HepG2 (cell line): ENCODE data around the gene HOXB2. TPM values are rescaled to one million over a fixed set of nuclear protein-coding genes. Genes with fewer than 3 reads are reported as not detected.

Experiments
- ATAC-seq: fragments of 200-7000 bp; cut with Tn5 transposase; 3 replicates; pipeline ENCODE4 v1.9.1; 2020; ENCODE audit warnings: mild to moderate bottlenecking, moderate library complexity
- BruUV-seq: library from RNA; stranded (reverse); fragments of 400-500 nt; replicated peaks from 2 replicates; lab custom pipeline; 2021; lab: Mats Ljungman, UMichigan
- CTCF ChIA-PET: fragments of 300-600 bp; formaldehyde crosslinking; extraction: SDS; loops from one replicate; lab custom pipeline; 2021; ENCODE audit warnings: low total read pairs, inconsistent platforms, low intra/inter-chr PET ratio; lab: Yijun Ruan, JAX
- POLR2A ChIA-PET: fragments of 350-600 bp; sonication (Branson Sonifier 250); formaldehyde crosslinking; loops from one replicate; lab custom pipeline; 2020; ENCODE audit warnings: antibody characterized with exemption, inconsistent platforms; lab: Yijun Ruan, JAX
- DNase-seq: peaks from one replicate; pipeline ENCODE4 v3.0.0-alpha.2; 2015; ENCODE audit warnings: low spot score
- FAIRE-seq: peaks from 3 replicates; lab custom pipeline; 2011; peaks lifted over from hg19 to GRCh38; lab: Jason Lieb, UNC
- H2AFZ ChIP-seq: one replicate; pipeline ENCODE4 v1.6.1; 2011; ENCODE audit warnings: low read length, inconsistent platforms
- H3K27ac ChIP-seq: fragments of 300-600 bp; 3 replicates; pipeline ENCODE4 v1.8.0; 2011; ENCODE audit warnings: mixed run types, mild to moderate bottlenecking, mixed read lengths, low read length, inconsistent platforms; ENCODE audit not compliant: insufficient read depth; ENCODE audit errors: extremely low read length
- H3K27me3 ChIP-seq, 2 experiments: fragments of 200-600 bp in 1 of 2; 2 replicates in 1 of 2; 3 replicates in 1 of 2; pipeline versions ENCODE4 v1.6.0 to v1.8.0; 2011; ENCODE audit warnings: low read length in 2 of 2, mild to moderate bottlenecking in 2 of 2, moderate library complexity in 2 of 2, inconsistent platforms in 1 of 2; ENCODE audit not compliant: insufficient read depth in 2 of 2, control insufficient read depth in 1 of 2
- H3K36me3 ChIP-seq, 2 experiments: fragments of 200-600 bp in 1 of 2; replicated peaks in 1 of 2; 2 replicates in 1 of 2; 3 replicates in 1 of 2; pipeline versions ENCODE4 v1.5.1 to v1.8.0; 2011; ENCODE audit warnings: low read length in 2 of 2, inconsistent platforms in 1 of 2; ENCODE audit not compliant: insufficient read depth in 2 of 2, control insufficient read depth in 1 of 2
- H3K4me1 ChIP-seq: 2 replicates; pipeline ENCODE4 v1.5.1; 2012; ENCODE audit warnings: low read length, inconsistent platforms; ENCODE audit not compliant: insufficient read depth
- H3K4me2 ChIP-seq: 2 replicates; pipeline ENCODE4 v1.6.0; 2011; ENCODE audit warnings: low read depth, low read length, inconsistent platforms
- H3K4me3 ChIP-seq, 3 experiments: fragments of 200-600 bp in 1 of 3; sonication (generic), shearing (Covaris generic) in 1 of 3; replicated peaks in 1 of 3; 2 replicates each; pipeline ENCODE4 v1.5.1; 2011 to 2016; ENCODE audit warnings: low read length in 3 of 3, inconsistent platforms in 2 of 3, low read depth in 2 of 3, mild to moderate bottlenecking in 2 of 3, control low read depth in 1 of 3, mixed read lengths in 1 of 3; ENCODE audit not compliant: insufficient read depth in 1 of 3
- H3K79me2 ChIP-seq: one replicate; pipeline ENCODE4 v1.6.1; 2011; ENCODE audit warnings: low read length, inconsistent platforms; ENCODE audit not compliant: insufficient read depth
- H3K9ac ChIP-seq: 2 replicates; pipeline ENCODE4 v1.6.0; 2011; ENCODE audit warnings: mild to moderate bottlenecking, low read depth, low read length, inconsistent platforms; ENCODE audit not compliant: insufficient read depth
- H3K9me3 ChIP-seq: 2 replicates; pipeline ENCODE4 v1.5.1; 2012; ENCODE audit warnings: mild to moderate bottlenecking, low read length
- H4K20me1 ChIP-seq: 2 replicates; pipeline ENCODE4 v1.6.0; 2011; ENCODE audit warnings: inconsistent platforms, mild to moderate bottlenecking, low read length, moderate library complexity; ENCODE audit not compliant: insufficient read depth
- CEBPB ChIP-seq: IDR thresholded peaks from 2 replicates; pipeline ENCODE4 v1.6.1; 2011; ENCODE audit warnings: low read depth, low read length, improper control_type of control experiment, borderline replicate concordance
- CEBPG ChIP-seq: IDR thresholded peaks from 2 replicates; pipeline ENCODE4 v1.6.1; 2016
- KDM2A ChIP-seq: sonication (generic); formaldehyde crosslinking; IDR thresholded peaks from 2 replicates; pipeline ENCODE4 v1.4.0; 2020; ENCODE audit warnings: low read depth, missing genetic modification reagents, borderline replicate concordance
- KLF9 ChIP-seq: IDR thresholded peaks from 2 replicates; pipeline ENCODE4 v1.6.1; 2016; ENCODE audit warnings: low read depth
- SP1 ChIP-seq, 2 experiments: fragments of 450-650 bp in 1 of 2; sonication (generic) in 1 of 2; formaldehyde crosslinking in 1 of 2; IDR thresholded peaks; 2 replicates each; pipeline versions ENCODE4 v1.4.0 to v1.6.1; 2016 to 2020; ENCODE audit warnings: missing genetic modification reagents in 1 of 2
- SYNCRIP ChIP-seq: fragments of 200-400 bp; formaldehyde crosslinking; IDR thresholded peaks from 2 replicates; pipeline ENCODE4 v1.6.1; 2018; ENCODE audit warnings: mild to moderate bottlenecking, low read depth, low read length; ENCODE audit not compliant: insufficient read depth
- TCF7 ChIP-seq: sonication (generic); IDR thresholded peaks from 2 replicates; pipeline ENCODE4 v1.6.1; 2016; ENCODE audit warnings: antibody characterized with exemption, low read depth
- ZNF33B ChIP-seq: sonication (generic); formaldehyde crosslinking; IDR thresholded peaks from 2 replicates; pipeline ENCODE4 v1.5.1; 2020; ENCODE audit warnings: mild to moderate bottlenecking, missing genetic modification reagents
- ZNF703 ChIP-seq: sonication (generic); formaldehyde crosslinking; IDR thresholded peaks from 2 replicates; pipeline ENCODE4 v1.5.1; 2020; ENCODE audit warnings: missing genetic modification reagents, mild to moderate bottlenecking, moderate library complexity, borderline replicate concordance
- ZNF777 ChIP-seq: sonication (generic); formaldehyde crosslinking; IDR thresholded peaks from 2 replicates; pipeline ENCODE4 v1.4.0; 2020; ENCODE audit warnings: missing genetic modification reagents
- WGBS: methylation state at CpG from one replicate; pipeline ENCODE4 v1.1.6; 2017; ENCODE audit warnings: low lambda C conversion rate; 5-methylcytosine and 5-hydroxymethylcytosine counted together
- in situ Hi-C: cut with HindIII; loops from 2 replicates; pipeline ENCODE4 v1.10.0; 2017; ENCODE audit warnings: low pct_unique_long_range_greater_than_20kb; ENCODE audit not compliant: extremely low pct_ligation_motif_present
- intact Hi-C: fragments of 100-400 bp; cut with micrococcal nuclease; formaldehyde crosslinking; loops from one replicate; pipeline ENCODE4 v1.10.0; 2022; ENCODE audit not compliant: unreplicated experiment
- polyA plus RNA-seq, 8 experiments: library from polyadenylated mRNA; depleted of rRNA in 3 of 8; stranded (reverse) in 7 of 8; unstranded in 1 of 8; fragments of >200 nt; fragmentation: Illumina TruSeq in 4 of 8; extraction: Trizol in 4 of 8; gene quantifications; 2 replicates each; pipeline versions ENCODE4 v1.2.1 to v1.2.3, GENCODE V29; 2011 to 2016; ENCODE audit warnings: low read depth in 4 of 8, missing spikeins in 1 of 8, mixed read lengths in 1 of 8; ENCODE audit not compliant: insufficient read depth in 1 of 8
- total RNA-seq, 5 experiments: library from RNA; depleted of rRNA; stranded (reverse); fragments of >200 nt; fragmentation: Illumina TruSeq; extraction: Trizol; gene quantifications; 2 replicates each; pipeline ENCODE4 v1.2.3, GENCODE V29; 2016; ENCODE audit warnings: low read depth in 1 of 5
- TF ChIP-seq, protein P1 (sequence below): sonication (generic); formaldehyde crosslinking; IDR thresholded peaks from 2 replicates; pipeline ENCODE4 v1.4.0; 2020; ENCODE audit warnings: missing genetic modification reagents
- TF ChIP-seq, protein P2 (sequence below): sonication (generic); formaldehyde crosslinking; IDR thresholded peaks from 2 replicates; pipeline ENCODE4 v1.5.0; 2020; ENCODE audit warnings: missing genetic modification reagents
- TF ChIP-seq, protein P3 (sequence below): sonication (generic); formaldehyde crosslinking; IDR thresholded peaks from 2 replicates; pipeline ENCODE4 v1.8.0; 2022; ENCODE audit warnings: mild to moderate bottlenecking, missing genetic modification reagents

HOXB2 gene
- total and polyA plus RNA-seq, 2 of the 13 experiments (the other 11 are each of a cell fraction or from before 2014, with no cell fraction given) = not detected

DNA sequence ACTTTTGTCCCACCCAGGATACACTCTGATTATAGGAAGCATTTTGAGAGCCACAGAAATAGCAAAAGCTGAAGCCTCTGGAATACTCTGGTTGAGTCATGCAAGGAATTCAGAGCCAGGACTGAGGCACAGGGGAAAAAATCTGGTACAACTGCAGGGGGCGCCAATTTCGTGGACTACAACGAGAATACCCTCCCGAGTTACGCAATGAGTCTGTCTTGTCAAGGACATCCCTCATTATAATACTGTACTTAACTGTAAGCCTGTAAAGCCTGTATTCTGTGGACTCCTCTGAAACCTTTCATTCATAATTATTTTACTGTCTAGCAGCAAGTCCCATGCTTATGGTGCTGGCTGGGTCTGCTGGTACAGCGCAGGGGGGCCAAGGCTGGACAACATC lies 21.9 kb downstream of the HOXB2 start:
- Histone ChIP-seq H3K4me2 (no peak overlapping the region), H3K4me3 (no peak overlapping the region), H3K27me3 (peaks cover 3 to 39% of the 10 kb centered on the region in 2 experiments; a peak in 4 of 5 replicates), H3K4me1 (no peaks in the 10 kb centered on the region), H4K20me1 (no peaks in the 10 kb centered on the region), H3K36me3 (no peaks in the 10 kb centered on the region), H3K9me3 (no peaks in the 10 kb centered on the region), H2AFZ (no peak overlapping the region), H3K9ac (no peak overlapping the region), H3K27ac (no peak overlapping the region), H3K79me2 (no peaks in the 10 kb centered on the region)
- TF ChIP-seq ZNF33B (CRISPR knock-in tag) (no peak), ZNF703 (CRISPR knock-in tag) (no peak), ZNF777 (CRISPR knock-in tag) (no peak), KLF9 (CRISPR knock-in tag) (no peak), SYNCRIP (no peak), TCF7 (no peak), CEBPB (peak; percentile 61), SP1 (IDR thresholded peaks at IDR 0.05) (no peak), SP1 (CRISPR knock-in tag; IDR thresholded peaks at IDR 0.05) (no peak), KDM2A (CRISPR knock-in tag) (no peak), CEBPG (0 out of 2 replicates have a peak, but pooled peaks have one; percentile 14)
- TF ChIP-seq, protein P1, sequence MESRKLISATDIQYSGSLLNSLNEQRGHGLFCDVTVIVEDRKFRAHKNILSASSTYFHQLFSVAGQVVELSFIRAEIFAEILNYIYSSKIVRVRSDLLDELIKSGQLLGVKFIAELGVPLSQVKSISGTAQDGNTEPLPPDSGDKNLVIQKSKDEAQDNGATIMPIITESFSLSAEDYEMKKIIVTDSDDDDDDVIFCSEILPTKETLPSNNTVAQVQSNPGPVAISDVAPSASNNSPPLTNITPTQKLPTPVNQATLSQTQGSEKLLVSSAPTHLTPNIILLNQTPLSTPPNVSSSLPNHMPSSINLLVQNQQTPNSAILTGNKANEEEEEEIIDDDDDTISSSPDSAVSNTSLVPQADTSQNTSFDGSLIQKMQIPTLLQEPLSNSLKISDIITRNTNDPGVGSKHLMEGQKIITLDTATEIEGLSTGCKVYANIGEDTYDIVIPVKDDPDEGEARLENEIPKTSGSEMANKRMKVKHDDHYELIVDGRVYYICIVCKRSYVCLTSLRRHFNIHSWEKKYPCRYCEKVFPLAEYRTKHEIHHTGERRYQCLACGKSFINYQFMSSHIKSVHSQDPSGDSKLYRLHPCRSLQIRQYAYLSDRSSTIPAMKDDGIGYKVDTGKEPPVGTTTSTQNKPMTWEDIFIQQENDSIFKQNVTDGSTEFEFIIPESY = no peak
- TF ChIP-seq, protein P2, sequence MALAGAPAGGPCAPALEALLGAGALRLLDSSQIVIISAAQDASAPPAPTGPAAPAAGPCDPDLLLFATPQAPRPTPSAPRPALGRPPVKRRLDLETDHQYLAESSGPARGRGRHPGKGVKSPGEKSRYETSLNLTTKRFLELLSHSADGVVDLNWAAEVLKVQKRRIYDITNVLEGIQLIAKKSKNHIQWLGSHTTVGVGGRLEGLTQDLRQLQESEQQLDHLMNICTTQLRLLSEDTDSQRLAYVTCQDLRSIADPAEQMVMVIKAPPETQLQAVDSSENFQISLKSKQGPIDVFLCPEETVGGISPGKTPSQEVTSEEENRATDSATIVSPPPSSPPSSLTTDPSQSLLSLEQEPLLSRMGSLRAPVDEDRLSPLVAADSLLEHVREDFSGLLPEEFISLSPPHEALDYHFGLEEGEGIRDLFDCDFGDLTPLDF (CRISPR knock-in tag) = no peak
- TF ChIP-seq, protein P3, sequence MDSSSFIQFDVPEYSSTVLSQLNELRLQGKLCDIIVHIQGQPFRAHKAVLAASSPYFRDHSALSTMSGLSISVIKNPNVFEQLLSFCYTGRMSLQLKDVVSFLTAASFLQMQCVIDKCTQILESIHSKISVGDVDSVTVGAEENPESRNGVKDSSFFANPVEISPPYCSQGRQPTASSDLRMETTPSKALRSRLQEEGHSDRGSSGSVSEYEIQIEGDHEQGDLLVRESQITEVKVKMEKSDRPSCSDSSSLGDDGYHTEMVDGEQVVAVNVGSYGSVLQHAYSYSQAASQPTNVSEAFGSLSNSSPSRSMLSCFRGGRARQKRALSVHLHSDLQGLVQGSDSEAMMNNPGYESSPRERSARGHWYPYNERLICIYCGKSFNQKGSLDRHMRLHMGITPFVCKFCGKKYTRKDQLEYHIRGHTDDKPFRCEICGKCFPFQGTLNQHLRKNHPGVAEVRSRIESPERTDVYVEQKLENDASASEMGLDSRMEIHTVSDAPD (CRISPR knock-in tag) = no peak
- ChIA-PET POLR2A (no interaction called here), CTCF (no interaction called here)
- BruUV-seq = no TSS peak
- in situ Hi-C loops (no loop called here), intact Hi-C loops (loop anchor here (5.0 kb wide), 1 partner anchor 651 kb away; no protein-coding TSS in a partner anchor)
- ATAC-seq = no peak
- no peak for FAIRE-seq
- 4% methylated on average over 6 of the region's 6 CpGs for WGBS
- no peak for DNase-seq
